Mesodermal cell (in vitro differentiated cells): Measurements from ENCODE around the gene DMRT2.

Experiments
- H3K27ac ChIP-seq: 2 replicates; pipeline ENCODE4 v1.7.0; 2013; ENCODE audit warnings: mild to moderate bottlenecking, low read depth, low read length, moderate library complexity; ENCODE audit not compliant: severe bottlenecking
- H3K36me3 ChIP-seq: 2 replicates; pipeline ENCODE4 v1.7.1; 2013; ENCODE audit warnings: mild to moderate bottlenecking, low read length, moderate library complexity; ENCODE audit not compliant: control insufficient read depth, insufficient read depth
- H3K4me1 ChIP-seq: one replicate; pipeline ENCODE4 v1.7.1; 2013; ENCODE audit warnings: mild to moderate bottlenecking, low read length; ENCODE audit not compliant: insufficient read depth, control insufficient read depth, poor library complexity, severe bottlenecking
- H3K4me3 ChIP-seq: 2 replicates; pipeline ENCODE4 v1.7.0; 2013; ENCODE audit warnings: low read length, control low read depth, mild to moderate bottlenecking; ENCODE audit not compliant: insufficient read depth, poor library complexity, severe bottlenecking; ENCODE audit errors: extremely low read depth
- H3K9me3 ChIP-seq: 2 replicates; pipeline ENCODE4 v1.7.1; 2013; ENCODE audit warnings: mild to moderate bottlenecking, low read length, moderate library complexity; ENCODE audit not compliant: control insufficient read depth
- WGBS, 2 experiments: methylation state at CpG; one replicate each; pipeline ENCODE4 v1.1.5; 2013; ENCODE audit warnings: missing lambda C conversion rate in 2 of 2; ENCODE audit not compliant: insufficient coverage in 2 of 2; 5-methylcytosine and 5-hydroxymethylcytosine counted together

The DMRT2 gene

DNA sequence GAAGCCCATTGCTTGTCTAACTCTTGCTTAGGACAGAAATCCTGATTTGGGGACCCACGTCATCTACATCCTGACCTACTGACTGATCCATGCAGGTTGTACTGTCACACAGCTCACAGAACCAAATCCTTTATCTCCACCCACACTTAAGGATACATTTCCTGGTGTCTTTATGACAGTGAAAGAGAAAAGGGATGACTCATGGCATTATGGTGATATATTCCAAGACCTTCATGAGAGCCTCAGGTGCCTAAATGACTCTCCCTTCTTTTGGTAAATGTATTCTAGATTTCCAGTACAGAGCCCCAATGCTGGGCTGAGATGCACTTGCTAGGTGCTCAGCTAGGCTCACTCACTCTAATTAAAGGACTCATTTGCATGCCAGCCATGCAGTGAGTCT lies 26.0 kb upstream of the DMRT2 start:
- H3K36me3 ChIP-seq, result no peaks in the 10 kb centered on the region
- H3K4me3 ChIP-seq, result no peak overlapping the region
- no peaks in the 10 kb centered on the region for H3K9me3 ChIP-seq
- 75 to 100% methylated on average over 1 of the region's 1 CpG for WGBS, 2 experiments
- H3K4me1 ChIP-seq, result no peaks in the 10 kb centered on the region
- no peak overlapping the region for H3K27ac ChIP-seq

GRCh38 chr9:1025131-1025530 lies 25.0 kb upstream of the DMRT2 start:
- Histone ChIP-seq H3K9me3 (no peaks in the 10 kb centered on the region), H3K4me3 (no peak overlapping the region), H3K4me1 (no peaks in the 10 kb centered on the region), H3K36me3 (no peaks in the 10 kb centered on the region), H3K27ac (no peak overlapping the region)
- WGBS, 2 experiments, result 42 to 43% methylated on average over 5 to 6 of the region's 8 CpGs

DNA sequence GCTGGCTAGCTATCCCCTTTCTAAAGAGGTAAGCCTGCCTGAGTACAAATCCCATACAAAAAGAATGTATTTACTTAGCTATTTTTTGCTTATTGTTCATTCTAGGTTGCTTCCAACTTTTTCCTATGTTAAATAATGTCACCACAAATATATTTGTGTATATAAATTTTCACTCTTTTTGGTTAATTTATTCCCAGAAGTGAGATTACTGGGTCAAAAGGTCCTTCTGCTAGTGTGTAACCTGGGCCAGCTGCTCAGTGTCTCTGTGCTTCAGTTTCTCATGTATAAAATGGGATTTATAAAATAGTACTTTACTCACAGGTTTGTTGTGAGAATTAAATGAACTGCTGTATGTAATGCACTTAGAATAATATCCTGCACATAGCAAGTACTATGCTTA lies 23.9 kb upstream of the DMRT2 start:
- Histone ChIP-seq H3K4me3 (no peak overlapping the region), H3K36me3 (no peaks in the 10 kb centered on the region), H3K4me1 (no peaks in the 10 kb centered on the region), H3K9me3 (no peaks in the 10 kb centered on the region), H3K27ac (no peak overlapping the region)

GRCh38 chr9:1028501-1029190 lies 21.5 kb upstream of the DMRT2 start:
- no peaks in the 10 kb centered on the region for H3K9me3 ChIP-seq
- no peak overlapping the region for H3K4me3 ChIP-seq
- H3K36me3 ChIP-seq, result no peaks in the 10 kb centered on the region
- H3K27ac ChIP-seq, result no peak overlapping the region
- 79 to 81% methylated on average over 5 to 6 of the region's 8 CpGs for WGBS, 2 experiments
- no peaks in the 10 kb centered on the region for H3K4me1 ChIP-seq

- 80 to 81% methylated on average over 5 to 13 of the region's 14 CpGs for WGBS, 2 experiments
- Histone ChIP-seq H3K36me3 (no peaks in the 10 kb centered on the region), H3K27ac (no peak overlapping the region), H3K9me3 (no peaks in the 10 kb centered on the region), H3K4me1 (no peaks in the 10 kb centered on the region), H3K4me3 (no peak overlapping the region)
Measured at GRCh38 chr9:1031951-1032601, 18.1 kb upstream of the DMRT2 start.

GRCh38 chr9:1034271-1034670 lies 15.9 kb upstream of the DMRT2 start:
- no peak overlapping the region for H3K4me3 ChIP-seq
- H3K27ac ChIP-seq, result no peak overlapping the region
- H3K9me3 ChIP-seq, result no peaks in the 10 kb centered on the region
- WGBS, 2 experiments, result 80% methylated on average over 1 of the region's 3 CpGs; no CpG with 5 or more reads in 1 of the 2 experiments
- H3K36me3 ChIP-seq, result no peaks in the 10 kb centered on the region
- H3K4me1 ChIP-seq, result no peaks in the 10 kb centered on the region

DNA sequence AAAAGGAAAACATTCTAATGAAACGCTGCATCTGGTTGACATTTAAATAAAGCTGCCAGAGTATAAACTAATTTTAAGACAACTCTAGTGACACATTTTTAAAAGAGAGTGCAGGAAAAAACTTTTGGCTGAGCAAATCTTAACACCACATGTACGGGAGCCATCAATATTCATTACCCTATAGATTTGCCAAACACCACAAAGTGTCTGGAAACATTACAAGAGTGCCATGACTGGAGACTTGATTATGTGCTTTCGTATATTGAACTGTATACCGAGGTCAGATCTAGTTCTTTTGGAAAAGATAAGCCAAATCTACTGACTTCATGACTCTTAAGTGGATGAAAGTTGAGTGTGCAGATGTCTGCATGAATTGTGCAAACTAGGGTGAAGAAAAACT lies 10.6 kb upstream of the DMRT2 start:
- whole genome bisulfite sequencing, 2 experiments, result 59% methylated on average over 2 of the region's 4 CpGs; no CpG with 5 or more reads in 1 of the 2 experiments
- Histone ChIP-seq H3K27ac (no peak overlapping the region), H3K4me1 (peaks cover 2% of the 10 kb centered on the region)

GRCh38 chr9:1042466-1042865 lies 7.7 kb upstream of the DMRT2 start:
- 2 to 4% methylated on average over 28 to 32 of the region's 45 CpGs for WGBS, 2 experiments
- Histone ChIP-seq H3K36me3 (no peaks in the 10 kb centered on the region), H3K9me3 (no peaks in the 10 kb centered on the region), H3K27ac (no peak overlapping the region), H3K4me3 (peak overlapping the region; percentile 33), H3K4me1 (peaks cover 2% of the 10 kb centered on the region)

More for the DNA sequence above, 10.6 kb upstream of the DMRT2 start:
- H3K36me3 ChIP-seq, result no peaks in the 10 kb centered on the region
- no peaks in the 10 kb centered on the region for H3K9me3 ChIP-seq
- H3K4me3 ChIP-seq, result no peak overlapping the region

- Histone ChIP-seq H3K9me3 (no peaks in the 10 kb centered on the region), H3K36me3 (no peaks in the 10 kb centered on the region), H3K4me3 (no peak overlapping the region), H3K4me1 (peaks cover 2% of the 10 kb centered on the region), H3K27ac (no peak overlapping the region)
- 8 to 15% methylated on average over 10 to 11 of the region's 11 CpGs for WGBS, 2 experiments
Measured at GRCh38 chr9:1044643-1045042, 5.5 kb upstream of the DMRT2 start.

DNA sequence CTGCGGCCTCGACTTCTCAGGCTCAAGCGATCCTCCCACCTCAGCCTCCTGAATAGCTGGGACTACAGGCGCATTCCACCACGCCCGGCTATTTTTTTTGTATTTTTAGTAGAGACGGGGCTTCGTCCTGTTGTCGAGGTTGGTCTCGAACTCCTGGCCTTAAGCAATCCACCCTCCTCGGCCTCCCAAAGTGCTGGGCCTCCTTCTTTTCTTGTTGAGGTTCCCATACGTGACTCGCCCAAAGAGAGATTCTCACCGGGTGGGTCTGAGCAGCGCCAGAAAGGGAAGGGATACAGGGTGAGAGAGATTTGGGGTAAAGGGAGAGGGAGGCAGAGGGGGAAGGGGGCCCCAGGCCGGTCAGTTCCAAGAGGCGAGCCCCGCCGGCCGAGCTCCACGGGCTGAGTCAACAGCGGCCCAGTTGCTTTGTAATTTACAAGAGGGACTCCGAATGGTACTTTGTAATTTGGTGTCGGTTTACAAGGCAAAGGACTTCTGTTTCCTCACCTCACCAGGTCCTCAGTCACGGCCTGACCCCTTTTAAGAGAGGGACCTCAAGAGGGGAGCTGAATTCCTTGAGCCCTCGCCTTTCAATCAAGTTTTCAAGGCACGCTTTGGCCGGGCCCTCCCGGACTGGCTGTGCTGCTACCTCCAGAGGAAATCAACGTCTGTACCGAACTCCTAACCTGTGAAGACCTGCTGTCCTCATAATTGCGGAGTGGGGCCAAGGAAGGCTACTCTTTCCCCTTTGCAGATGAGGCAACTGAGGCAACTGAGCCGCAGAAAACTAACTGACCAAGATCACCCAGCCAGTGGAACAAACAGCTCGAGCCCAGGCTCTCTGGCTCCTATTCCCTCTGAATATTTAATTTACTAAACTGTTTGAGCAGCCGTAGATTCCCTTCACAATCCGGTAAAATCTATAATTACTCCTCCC lies 3.3 kb upstream of the DMRT2 start:
- H3K27ac ChIP-seq, result no peak overlapping the region
- no peaks in the 10 kb centered on the region for H3K9me3 ChIP-seq
- H3K36me3 ChIP-seq, result no peaks in the 10 kb centered on the region
- WGBS, 2 experiments, result 5 to 7% methylated on average over 20 to 30 of the region's 36 CpGs
- no peak overlapping the region for H3K4me3 ChIP-seq
- peaks cover 3% of the 10 kb centered on the region for H3K4me1 ChIP-seq
